ENCODE data around the gene CD163L1. TPM values are rescaled to one million over a fixed set of nuclear protein-coding genes. Genes with fewer than 3 reads are reported as not detected.
A peak's percentile ranks its signal among the peaks of the same experiment; 100 is the strongest.

CD163L1 gene
- total and polyA plus RNA-seq, 2 of the 8 experiments (the other 6 are each of a cell fraction or from before 2014, with no cell fraction given), result 0.11 to 0.22 TPM

DNA sequence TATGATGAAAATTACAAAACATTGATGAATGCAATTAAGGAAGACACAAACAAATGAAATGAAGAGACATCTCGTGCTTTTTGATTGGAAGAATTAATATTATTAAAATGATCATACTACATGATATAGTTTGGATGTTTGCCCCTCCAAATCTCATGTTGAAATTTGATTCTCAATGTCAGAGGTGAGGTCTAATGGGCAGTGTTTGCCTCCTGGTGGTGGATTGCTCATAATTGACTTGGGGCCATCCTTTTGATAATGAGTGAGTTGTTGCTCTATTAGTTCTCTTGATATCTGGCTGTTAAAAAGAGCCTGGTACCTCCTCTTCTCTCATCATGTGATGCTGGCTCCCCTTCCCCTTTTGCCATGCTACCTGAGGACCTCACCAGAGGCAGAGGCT lies 56.7 kb downstream of the CD163L1 start:
- ChIA-PET POLR2A (ENCODE audit: partially characterized antibody) (no interaction called here), CTCF (ENCODE audit: partially characterized antibody) (no interaction called here)
- H2AFZ ChIP-seq (ENCODE audit: low read length), result no peak overlapping the region
- H3K9ac ChIP-seq (replicated peaks in 1 of 4; ENCODE audit: extremely low read depth in 1 of 4, low read depth in 3 of 4, low read length in 3 of 4), result no peak overlapping the region
- H2BK12ac ChIP-seq (ENCODE audit: low read depth, low read length), result no peak overlapping the region
- H3K18ac ChIP-seq (ENCODE audit: extremely low read depth, low read length), result no peak overlapping the region
- no peak overlapping the region for H3K27ac ChIP-seq (ENCODE audit: low read depth, low read length)
- H2BK20ac ChIP-seq (ENCODE audit: low read length), result no peak overlapping the region
- no peak overlapping the region for H3K4me3 ChIP-seq (ENCODE audit: extremely low read depth in 1 of 4, insufficient read depth in 2 of 4, low read depth in 3 of 4, low read length in 4 of 4)
- H3K27me3 ChIP-seq (replicated peaks in 1 of 4; ENCODE audit: control insufficient read depth in 3 of 4, extremely low read depth in 1 of 4, insufficient read depth in 3 of 4, low read length in 3 of 4), result no peaks in the 10 kb centered on the region
- no peak for FAIRE-seq
- H3K9me3 ChIP-seq (ENCODE audit: insufficient read depth in 2 of 2, low read depth in 1 of 2, low read length in 1 of 2), result peaks cover 0 to 2% of the 10 kb centered on the region in 2 experiments; a peak in 1 of 4 replicates
- no peak overlapping the region for H4K5ac ChIP-seq (ENCODE audit: insufficient read length, low read depth, low read length)
- no peak overlapping the region for H4K91ac ChIP-seq (replicated peaks; ENCODE audit: insufficient read length, low read length)
- H2BK5ac ChIP-seq (ENCODE audit: low read depth, low read length), result no peak overlapping the region
- H2BK120ac ChIP-seq (replicated peaks; ENCODE audit: low read depth, low read length), result no peak overlapping the region
- no peaks in the 10 kb centered on the region for H3K4me1 ChIP-seq (replicated peaks in 1 of 4; ENCODE audit: control insufficient read depth in 3 of 4, insufficient read depth in 4 of 4, low read length in 3 of 4)
- no peak overlapping the region for H3K14ac ChIP-seq (ENCODE audit: insufficient read length)
- H2AK5ac ChIP-seq (ENCODE audit: low read depth, low read length), result no peak overlapping the region
- no peaks in the 10 kb centered on the region for H3K79me1 ChIP-seq (ENCODE audit: low read depth, low read length)
- no peaks in the 10 kb centered on the region for H3K36me3 ChIP-seq (ENCODE audit: control insufficient read depth in 2 of 4, insufficient read depth in 4 of 4, low read length in 3 of 4)
- WGBS, 2 experiments (ENCODE audit: extremely low coverage in 1 of 2, insufficient coverage in 1 of 2, insufficient read length in 1 of 2, insufficient replicate concordance in 2 of 2, low coverage in 1 of 2, low lambda C conversion rate in 2 of 2, missing lambda C conversion rate in 1 of 2), result 92% methylated on average over 1 of the region's 1 CpG; no CpG with 5 or more reads in 1 of the 2 experiments
- no peak overlapping the region for H4K8ac ChIP-seq (ENCODE audit: extremely low read depth, insufficient read depth, low read length)
- H3K79me2 ChIP-seq (ENCODE audit: control insufficient read depth in 1 of 2, insufficient read depth in 2 of 2, low read length in 2 of 2), result no peaks in the 10 kb centered on the region
- TF ChIP-seq RAD21 (IDR thresholded peaks at IDR 0.05 in 1 of 2, conservative IDR thresholded peaks at IDR 0.05 in 1 of 2; ENCODE audit: low read depth in 2 of 2, low read length in 2 of 2) (0 out of 4 replicates have a peak, but pooled peaks have one; percentile 12 to 17), GABPA (IDR thresholded peaks at IDR 0.05; ENCODE audit: borderline replicate concordance, insufficient read depth, low read length) (no peak)
- TF ChIP-seq, protein P1, sequence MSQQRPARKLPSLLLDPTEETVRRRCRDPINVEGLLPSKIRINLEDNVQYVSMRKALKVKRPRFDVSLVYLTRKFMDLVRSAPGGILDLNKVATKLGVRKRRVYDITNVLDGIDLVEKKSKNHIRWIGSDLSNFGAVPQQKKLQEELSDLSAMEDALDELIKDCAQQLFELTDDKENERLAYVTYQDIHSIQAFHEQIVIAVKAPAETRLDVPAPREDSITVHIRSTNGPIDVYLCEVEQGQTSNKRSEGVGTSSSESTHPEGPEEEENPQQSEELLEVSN (IDR thresholded peaks at IDR 0.05), result no peak
- H3K56ac ChIP-seq (replicated peaks; ENCODE audit: insufficient read length, low read depth, low read length), result no peak overlapping the region
- no peak overlapping the region for H3K4ac ChIP-seq (replicated peaks; ENCODE audit: insufficient read length, low read depth, low read length)
- no peak overlapping the region for H3K4me2 ChIP-seq (ENCODE audit: insufficient read depth in 1 of 2, low read depth in 2 of 2, low read length in 2 of 2)
- H2BK15ac ChIP-seq (ENCODE audit: low read length), result no peak overlapping the region
- no peak overlapping the region for H3K23ac ChIP-seq (ENCODE audit: insufficient read length)
- H4K20me1 ChIP-seq (replicated peaks in 1 of 2; ENCODE audit: control insufficient read depth in 1 of 2, insufficient read depth in 2 of 2, low read length in 2 of 2), result no peaks in the 10 kb centered on the region
- DNase-seq (ENCODE audit: low read depth in 1 of 2, low spot score in 2 of 2), result no peak
- H3K23me2 ChIP-seq (ENCODE audit: low read depth, low read length), result no peaks in the 10 kb centered on the region
